Measurements from ENCODE around the gene CCDC78. TPM values are rescaled to one million over a fixed set of nuclear protein-coding genes. Genes with fewer than 3 reads are reported as not detected.

The CCDC78 gene
- total RNA-seq, 1 experiment from 2014 or later = 22.9 TPM

GRCh38 chr16:770411-770810 lies 44.2 kb upstream of the CCDC78 start:
- H3K4me2 ChIP-seq (ENCODE audit: low read length) = no peak overlapping the region
- ATAC-seq (no peak), DNase-seq (ENCODE audit: low read depth, low spot score) (no peak)
- CTCF ChIA-PET = no interaction called here
- no peak overlapping the region for H3K4me3 ChIP-seq (replicated peaks in 1 of 2; ENCODE audit: low read depth in 1 of 2, low read length in 2 of 2)
- intact Hi-C loops (cut with micrococcal nuclease) = no loop called here
- no peaks in the 10 kb centered on the region for H3K79me2 ChIP-seq (ENCODE audit: insufficient read depth, low read length)
- no TSS peak for BruUV-seq (replicated peaks)
- RAD21 ChIA-PET (ENCODE audit: low non-redundant PET in 1 of 2, low total read pairs in 2 of 2, uncharacterized antibody in 2 of 2, unreplicated experiment in 2 of 2) = no interaction called here
- POLR2A ChIA-PET = no interaction called here
- H3K4me1 ChIP-seq (ENCODE audit: control insufficient read depth in 1 of 2, insufficient read depth in 2 of 2, low read length in 2 of 2) = peaks cover 22 to 31% of the 10 kb centered on the region in 2 experiments
- H3K36me3 ChIP-seq (ENCODE audit: control insufficient read depth in 1 of 2, insufficient read depth in 2 of 2, low read length in 2 of 2) = peaks cover 7 to 11% of the 10 kb centered on the region in 2 experiments; a peak in 3 of 4 replicates
- H3K27me3 ChIP-seq (ENCODE audit: insufficient read depth, low read length) = no peaks in the 10 kb centered on the region
- no peak overlapping the region for H3K9ac ChIP-seq (ENCODE audit: low read length)
- no peak for TF ChIP-seq ZNF274 (IDR thresholded peaks at IDR 0.05; ENCODE audit: low read depth, low read length)
- TF ChIP-seq TCF7L2 (IDR thresholded peaks at IDR 0.05; ENCODE audit: borderline replicate concordance, extremely low read depth, insufficient read depth, insufficient read length) = no peak
- TF ChIP-seq ZBTB33 (IDR thresholded peaks at IDR 0.05; ENCODE audit: extremely low read depth, insufficient replicate concordance, low read length) = no peak
- no peak for TF ChIP-seq YY1 (IDR thresholded peaks at IDR 0.05; ENCODE audit: extremely low read depth, insufficient replicate concordance, low read depth, low read length)
- TF ChIP-seq FOSL1 (IDR thresholded peaks at IDR 0.05; ENCODE audit: low read depth) = no peak
- no peak for TF ChIP-seq RAD21 (IDR thresholded peaks at IDR 0.05; ENCODE audit: low read depth)
- TF ChIP-seq MAX (IDR thresholded peaks at IDR 0.05) = no peak
- TF ChIP-seq POLR2AphosphoS5 (IDR thresholded peaks at IDR 0.05; ENCODE audit: low read depth, low read length) = no peak
- TF ChIP-seq CEBPB (IDR thresholded peaks at IDR 0.05; ENCODE audit: low read depth) = no peak
- TF ChIP-seq SRF (IDR thresholded peaks at IDR 0.05; ENCODE audit: low read depth) = no peak
- TF ChIP-seq CTCF (IDR thresholded peaks at IDR 0.05 in 2 of 3, conservative IDR thresholded peaks at IDR 0.05 in 1 of 3; ENCODE audit: borderline replicate concordance in 1 of 3, insufficient read depth in 1 of 3, low read depth in 2 of 3, low read length in 2 of 3) = no peak
- no peaks in the 10 kb centered on the region for H3K9me2 ChIP-seq (ENCODE audit: insufficient read depth)
- H3K9me3 ChIP-seq (ENCODE audit: control insufficient read depth in 1 of 2, insufficient read depth in 1 of 2, low read depth in 1 of 2, low read length in 2 of 2) = no peaks in the 10 kb centered on the region
- H4K20me1 ChIP-seq (ENCODE audit: insufficient read depth) = no peaks in the 10 kb centered on the region
- no peak overlapping the region for H3K27ac ChIP-seq (ENCODE audit: low read depth, low read length)
- H2AFZ ChIP-seq (ENCODE audit: low read depth, low read length, poor library complexity, severe bottlenecking) = no peak overlapping the region

Measured in HCT116 (cell line).